HG02884 (cell line): ENCODE data around the gene OR4K13.

Experiments
- ATAC-seq: cut with Tn5 transposase; IDR thresholded peaks from one replicate; pipeline ENCODE4 v1.9.1; 2021; ENCODE audit warnings: mild to moderate bottlenecking, moderate library complexity; ENCODE audit not compliant: unreplicated experiment

OR4K13 gene, protein sequence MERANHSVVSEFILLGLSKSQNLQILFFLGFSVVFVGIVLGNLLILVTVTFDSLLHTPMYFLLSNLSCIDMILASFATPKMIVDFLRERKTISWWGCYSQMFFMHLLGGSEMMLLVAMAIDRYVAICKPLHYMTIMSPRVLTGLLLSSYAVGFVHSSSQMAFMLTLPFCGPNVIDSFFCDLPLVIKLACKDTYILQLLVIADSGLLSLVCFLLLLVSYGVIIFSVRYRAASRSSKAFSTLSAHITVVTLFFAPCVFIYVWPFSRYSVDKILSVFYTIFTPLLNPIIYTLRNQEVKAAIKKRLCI

GRCh38 chr14:20035938-20036337 lies at the start of gene OR4K13:
Gene OR4K13, minus strand, starts transcription at chr14:20036038. Its CDS starts 1,280 bp downstream, at chr14:20034758.
- ATAC-seq: no peak

DNA sequence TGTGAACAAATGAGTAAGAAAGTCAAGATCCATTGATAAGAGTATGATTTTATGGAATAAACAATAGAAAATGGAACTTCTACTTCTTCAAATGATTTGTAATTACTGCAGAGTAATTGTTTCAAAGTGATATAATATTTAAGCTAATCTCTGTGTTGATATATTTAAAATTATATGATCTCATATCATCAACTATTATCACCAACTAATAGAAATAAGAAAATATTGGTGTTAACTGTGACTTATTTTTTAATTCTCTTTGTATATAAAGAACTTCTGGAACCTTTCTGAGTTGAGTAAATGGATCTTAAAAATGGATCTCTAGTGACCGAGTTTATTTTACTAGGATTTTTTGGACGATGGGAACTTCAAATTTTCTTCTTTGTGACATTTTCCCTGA lies 23.9 kb upstream of the OR4K13 start, which contains the start of gene OR4L1:
Gene OR4L1 (plus strand): TSS at position 301 of the 400 bp plus-strand sequence. CDS start 0 bp downstream, at position 301.
- ATAC-seq: no peak

GRCh38 chr14:20048202-20048601 lies 12.4 kb upstream of the OR4K13 start:
- no peak for ATAC-seq

GRCh38 chr14:20044243-20044642 lies 8.4 kb upstream of the OR4K13 start:
- no peak for ATAC-seq

GRCh38 chr14:20035449-20035848 lies 389 bp downstream of the OR4K13 start:
- no peak for ATAC-seq

GRCh38 chr14:20031058-20031457 lies 4.8 kb downstream of the OR4K13 start:
- no peak for ATAC-seq

- ATAC-seq: no peak
Measured at GRCh38 chr14:20019257-20019865, 16.5 kb downstream of the OR4K13 start, which contains the start of gene OR4K14. Gene OR4K14, minus strand, starts transcription at chr14:20019307. Its CDS starts 4,114 bp downstream, at chr14:20015193.

GRCh38 chr14:20008156-20008555 lies 27.7 kb downstream of the OR4K13 start:
- no peak for ATAC-seq

- no peak for ATAC-seq
Measured at GRCh38 chr14:20002319-20002718, 33.5 kb downstream of the OR4K13 start.

DNA sequence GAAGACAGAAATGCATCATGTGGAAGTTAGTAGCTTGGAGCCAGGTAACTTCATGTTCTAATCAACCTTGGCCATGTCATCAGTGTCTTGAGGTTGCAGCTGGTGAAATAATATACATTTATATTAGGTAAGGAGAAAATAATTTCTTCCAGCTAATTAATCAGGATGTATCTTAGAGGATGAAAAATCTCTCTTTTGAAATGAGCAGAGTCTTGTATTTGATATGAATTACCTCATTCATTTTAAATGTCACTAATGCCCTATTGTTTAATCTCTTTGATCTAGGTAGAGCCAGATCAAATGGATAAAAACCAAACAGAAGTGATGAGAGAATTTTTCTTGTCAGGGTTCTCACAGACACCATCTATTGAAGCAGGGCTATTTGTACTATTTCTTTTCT lies 34.0 kb downstream of the OR4K13 start, which contains the start of gene OR4Q2:
Gene OR4Q2 (plus strand): TSS at position 301 of the 400 bp plus-strand sequence.
- no peak for ATAC-seq

- ATAC-seq: no peak
Measured at GRCh38 chr14:19993438-19993837, 42.4 kb downstream of the OR4K13 start.
